NCI-H146 treated with DMSO at 0.1 percent for 48 hours (cell line): ENCODE results near the gene RBMY1E.
"Not testable (repeated sequence)": the region's sequence is repeated elsewhere in the genome, so short reads cannot be mapped to it uniquely, and the experiment has no call there.

ENCODE experiments used
- DNase-seq: peaks from one replicate; lab custom pipeline; 2025; ENCODE audit not compliant: unreplicated experiment; lab: John Stamatoyannopoulos, UW

The RBMY1E gene

GRCh38 chrY:21917932-21918331, at the start of gene RBMY1E:
Gene RBMY1E, minus strand, starts transcription at chrY:21918032. Its CDS starts 1,978 bp downstream, at chrY:21916054.
- DNase-seq: not testable (repeated sequence)

- DNase-seq: not testable (repeated sequence)
These were observed 23.4 kb downstream of the RBMY1E start, which contains the start of gene RBMY1D for GRCh38 chrY:21894426-21894825. Gene RBMY1D, minus strand, starts transcription at chrY:21894526. Its CDS starts 2,013 bp downstream, at chrY:21892513.

- DNase-seq: not testable (repeated sequence)
These were observed 48.3 kb downstream of the RBMY1E start for GRCh38 chrY:21869407-21870076.
